ENCODE results near the gene DNAJC4. TPM values are rescaled to one million over a fixed set of nuclear protein-coding genes. Genes with fewer than 3 reads are reported as not detected.

Gene DNAJC4
- polyA plus RNA-seq, 12 donors = 41.1 to 71.1 (median 51.5) TPM; not detected in 1

GRCh38 chr11:64255135-64256128 lies 25.1 kb downstream of the DNAJC4 start:
- DNase-seq = no peak

- DNase-seq = no peak
These were observed 26.0 kb downstream of the DNAJC4 start for GRCh38 chr11:64256300-64256699.

- DNase-seq = no peak
These were observed 28.0 kb downstream of the DNAJC4 start for GRCh38 chr11:64258356-64258755.

- no peak for DNase-seq
These were observed 28.7 kb downstream of the DNAJC4 start for GRCh38 chr11:64258946-64259532.

GRCh38 chr11:64259533-64260067 lies 29.3 kb downstream of the DNAJC4 start:
- DNase-seq = no peak

GRCh38 chr11:64260147-64260708 lies 29.9 kb downstream of the DNAJC4 start:
- DNase-seq = no peak

- no peak for DNase-seq
These were observed 31.3 kb downstream of the DNAJC4 start for GRCh38 chr11:64261556-64262080.

- DNase-seq = no peak
These were observed 32.1 kb downstream of the DNAJC4 start for GRCh38 chr11:64262271-64263002.

GRCh38 chr11:64263021-64263946 lies 32.9 kb downstream of the DNAJC4 start:
- no peak for DNase-seq

GRCh38 chr11:64263947-64264317 lies 33.6 kb downstream of the DNAJC4 start:
- DNase-seq = no peak

GRCh38 chr11:64264371-64264852 lies 34.1 kb downstream of the DNAJC4 start:
- no peak for DNase-seq

- no peak for DNase-seq
These were observed 35.1 kb downstream of the DNAJC4 start for GRCh38 chr11:64265176-64266160.

GRCh38 chr11:64266339-64266738 lies 36.0 kb downstream of the DNAJC4 start:
- no peak for DNase-seq

GRCh38 chr11:64267207-64267945 lies 37.0 kb downstream of the DNAJC4 start:
- DNase-seq = no peak

- DNase-seq = no peak
These were observed 37.9 kb downstream of the DNAJC4 start for GRCh38 chr11:64268025-64268892.

GRCh38 chr11:64268893-64269539 lies 38.7 kb downstream of the DNAJC4 start:
- no peak for DNase-seq
